PC-9 (cell line): ENCODE results near the gene ARSJ. TPM values are rescaled to one million over a fixed set of nuclear protein-coding genes. Genes with fewer than 3 reads are reported as not detected.

Experiments
- Bru-seq: library from RNA; stranded (reverse); fragments of 400-500 nt; gene quantifications from one replicate; lab custom pipeline; 2021; lab: Mats Ljungman, UMichigan
- BruChase-seq, 2 experiments: library from RNA; stranded (reverse); fragments of 400-500 nt; gene quantifications; one replicate each; lab custom pipeline; 2021; lab: Mats Ljungman, UMichigan
- BruUV-seq: library from RNA; stranded (reverse); fragments of 400-500 nt; replicated peaks from 2 replicates; lab custom pipeline; 2021; lab: Mats Ljungman, UMichigan
- CTCF ChIA-PET: fragments of 300-600 bp; sonication (Branson Sonifier 250); formaldehyde crosslinking; loops from one replicate; lab custom pipeline; 2022; ENCODE audit warnings: antibody characterized with exemption; lab: Charles Lee
- POLR2A ChIA-PET: fragments of 300-600 bp; sonication (Branson Sonifier 250); formaldehyde crosslinking; loops from one replicate; lab custom pipeline; 2022; ENCODE audit warnings: antibody characterized with exemption; ENCODE audit not compliant: unreplicated experiment; lab: Charles Lee
- DNase-seq, 2 experiments: peaks; one replicate each; pipeline versions ENCODE4 v3.0.0 to v3.0.0-alpha.2; 2015 to 2022; ENCODE audit warnings: mixed read lengths in 1 of 2
- H2AFZ ChIP-seq: fragments of 200-600 bp; sonication (generic); 2 replicates; pipeline ENCODE4 v1.8.1; 2017; ENCODE audit warnings: antibody characterized with exemption
- H3F3A ChIP-seq: fragments of 200-600 bp; sonication (generic); 2 replicates; pipeline ENCODE4 v1.8.1; 2017; ENCODE audit warnings: antibody characterized with exemption, mild to moderate bottlenecking, low read depth; ENCODE audit not compliant: insufficient read depth
- H3K27ac ChIP-seq: fragments of 200-600 bp; sonication (generic); 2 replicates; pipeline ENCODE4 v1.6.1; 2016; ENCODE audit warnings: mixed run types
- H3K27me3 ChIP-seq: fragments of 200-600 bp; sonication (generic); 2 replicates; pipeline ENCODE4 v1.6.1; 2016; ENCODE audit warnings: low read depth, mixed run types; ENCODE audit not compliant: insufficient read depth
- H3K36me3 ChIP-seq: fragments of 200-600 bp; sonication (generic); 2 replicates; pipeline ENCODE4 v1.6.1; 2016; ENCODE audit warnings: low read depth, mixed run types
- H3K4me1 ChIP-seq: fragments of 200-600 bp; sonication (generic); replicated peaks from 2 replicates; pipeline ENCODE4 v1.6.1; 2016; ENCODE audit warnings: mixed run types; ENCODE audit not compliant: insufficient read depth
- H3K4me2 ChIP-seq: fragments of 200-600 bp; sonication (generic); 2 replicates; pipeline ENCODE4 v1.6.1; 2017; ENCODE audit warnings: mixed run types
- H3K4me3 ChIP-seq: fragments of 200-600 bp; sonication (generic); 2 replicates; pipeline ENCODE4 v1.6.1; 2016; ENCODE audit warnings: mixed run types
- H3K79me2 ChIP-seq: fragments of 200-600 bp; sonication (generic); 2 replicates; pipeline ENCODE4 v1.6.1; 2017; ENCODE audit warnings: low read depth, mixed run types
- H3K9me2 ChIP-seq: fragments of 200-600 bp; sonication (generic); 2 replicates; pipeline ENCODE4 v1.8.1; 2017; ENCODE audit warnings: mild to moderate bottlenecking; ENCODE audit not compliant: insufficient read depth
- H3K9me3 ChIP-seq: fragments of 200-600 bp; sonication (generic); 2 replicates; pipeline ENCODE4 v1.8.1; 2016; ENCODE audit warnings: low read depth; ENCODE audit not compliant: insufficient read depth
- H4K20me1 ChIP-seq: fragments of 200-600 bp; sonication (generic); 2 replicates; pipeline ENCODE4 v1.8.1; 2017; ENCODE audit not compliant: insufficient read depth
- CTCF ChIP-seq: fragments of 200-600 bp; sonication (generic); conservative IDR thresholded peaks from 2 replicates; pipeline ENCODE4 v1.6.1; 2017; ENCODE audit warnings: mixed run types, antibody characterized with exemption, mild to moderate bottlenecking, moderate library complexity
- EZH2 ChIP-seq: fragments of 200-600 bp; sonication (generic); IDR thresholded peaks from 2 replicates; pipeline ENCODE4 v1.8.0; 2017; ENCODE audit warnings: antibody characterized with exemption, low read depth
- intact Hi-C: fragments of 100-400 bp; cut with micrococcal nuclease; formaldehyde crosslinking; loops from one replicate; pipeline ENCODE4 v1.10.0; 2022; ENCODE audit not compliant: unreplicated experiment
- long read RNA-seq: library from polyadenylated mRNA; stranded (forward); transcript quantifications from one replicate; pipeline ENCODE4 v2.0.0, GENCODE V29; 2022
- total RNA-seq: library from RNA; stranded (reverse); gene quantifications from 2 replicates; pipeline ENCODE4 v1.2.3, GENCODE V29; 2021

Gene ARSJ
- total RNA-seq, result 0.55 and 1.3 TPM in 2 replicates
- Bru-seq, nascent RNA, result percentile 29 among the genes with signal in this experiment
- percentile 25 among the genes with signal in this experiment for BruChase-seq, experiment 1, labeled RNA remaining after a 2-hour chase
- BruChase-seq, experiment 2, labeled RNA remaining after a 6-hour chase, result percentile 24 among the genes with signal in this experiment
- long read RNA-seq, partial matches to known transcripts, result 0 of 1 reads
- long read RNA-seq, other reads (novel, unspliced or antisense), result 1 of 1 reads

- no peaks in the 10 kb centered on the region for H3K27me3 ChIP-seq
- no peak within 1 kb of the TSS for H3K27ac ChIP-seq
- H4K20me1 ChIP-seq, result no peaks in the 10 kb centered on the region
- POLR2A ChIA-PET, result no interaction called here
- no peaks in the 10 kb centered on the region for H3F3A ChIP-seq
- H3K36me3 ChIP-seq, result no peaks in the 10 kb centered on the region
- peak in 1 of 2 experiments; percentile 32 for DNase-seq
- no peaks in the 10 kb centered on the region for H3K9me2 ChIP-seq
- intact Hi-C loops, result no loop called here
- no peaks in the 10 kb centered on the region for H3K9me3 ChIP-seq
- no peaks in the 10 kb centered on the region for H3K4me1 ChIP-seq
- no TSS peak for BruUV-seq
- H3K4me2 ChIP-seq, result peak within 1 kb of the TSS; percentile 78
- H3K79me2 ChIP-seq, result no peaks in the 10 kb centered on the region
- CTCF ChIA-PET, result no interaction called here
- peak within 1 kb of the TSS; percentile 55 for H3K4me3 ChIP-seq
- TF ChIP-seq CTCF (no peak), EZH2 (no peak)
- H2AFZ ChIP-seq, result peak within 1 kb of the TSS; percentile 78
These were observed at the start of gene ARSJ for GRCh38 chr4:113979148-113979904. ARSJ (minus strand) TSS chr4:113979647; CDS start chr4:113978834, 813 bp downstream.

GRCh38 chr4:114028071-114028470 lies 48.6 kb upstream of the ARSJ start:
- BruUV-seq, result no TSS peak
- Histone ChIP-seq H3F3A (no peaks in the 10 kb centered on the region), H3K36me3 (no peaks in the 10 kb centered on the region), H4K20me1 (no peaks in the 10 kb centered on the region), H3K27ac (no peak overlapping the region), H3K4me3 (no peak overlapping the region), H3K9me3 (no peaks in the 10 kb centered on the region), H3K4me1 (no peaks in the 10 kb centered on the region), H3K4me2 (no peak overlapping the region), H3K9me2 (no peaks in the 10 kb centered on the region), H2AFZ (no peak overlapping the region), H3K27me3 (no peaks in the 10 kb centered on the region), H3K79me2 (no peaks in the 10 kb centered on the region)
- TF ChIP-seq EZH2, result no peak
- intact Hi-C loops, result no loop called here
- ChIA-PET POLR2A (no interaction called here), CTCF (no interaction called here)
- DNase-seq, result no peak

- Histone ChIP-seq H3K4me2 (no peak overlapping the region), H2AFZ (no peak overlapping the region), H3K4me3 (no peak overlapping the region), H4K20me1 (no peaks in the 10 kb centered on the region), H3K9me2 (no peaks in the 10 kb centered on the region), H3F3A (no peaks in the 10 kb centered on the region), H3K36me3 (no peaks in the 10 kb centered on the region), H3K9me3 (no peaks in the 10 kb centered on the region), H3K4me1 (no peaks in the 10 kb centered on the region), H3K27ac (no peak overlapping the region), H3K27me3 (no peaks in the 10 kb centered on the region), H3K79me2 (no peaks in the 10 kb centered on the region)
- no TSS peak for BruUV-seq
- ChIA-PET CTCF (no interaction called here), POLR2A (no interaction called here)
- no peak for DNase-seq
- TF ChIP-seq EZH2 (no peak), CTCF (no peak)
- intact Hi-C loops, result no loop called here
These were observed 48.1 kb upstream of the ARSJ start for GRCh38 chr4:114027596-114027995.
